SK-N-SH treated with all-trans-retinoic acid at 6 μM for 48 hours (cell line): ENCODE results near the gene HSPA2.

ENCODE experiments used
- CREB5 ChIP-seq: fragments of 250-450 bp; sonication (Bioruptor Pico); IDR thresholded peaks from 2 replicates; pipeline ENCODE4 v1.5.1; 2020; ENCODE audit warnings: low read depth, mild to moderate bottlenecking, moderate library complexity
- GLIS3 ChIP-seq: fragments of 250-450 bp; sonication (Bioruptor Pico); IDR thresholded peaks from 2 replicates; pipeline ENCODE4 v1.5.0; 2020; ENCODE audit warnings: mild to moderate bottlenecking, moderate library complexity
- PATZ1 ChIP-seq: fragments of 250-450 bp; sonication (Bioruptor Pico); IDR thresholded peaks from 2 replicates; pipeline ENCODE4 v1.8.0; 2020; ENCODE audit warnings: mild to moderate bottlenecking, moderate library complexity, borderline replicate concordance
- TCF4 ChIP-seq: fragments of 250-450 bp; sonication (Bioruptor Pico); IDR thresholded peaks from 2 replicates; pipeline ENCODE4 v1.8.0; 2021; ENCODE audit warnings: mild to moderate bottlenecking, moderate library complexity, borderline replicate concordance
- TSHZ2 ChIP-seq: fragments of 250-450 bp; sonication (Bioruptor Pico); IDR thresholded peaks from 2 replicates; pipeline ENCODE4 v1.5.0; 2020; ENCODE audit warnings: mild to moderate bottlenecking, moderate library complexity
- ZC3H10 ChIP-seq: fragments of 250-450 bp; sonication (Bioruptor Pico); IDR thresholded peaks from 2 replicates; pipeline ENCODE4 v1.5.1; 2021; ENCODE audit warnings: mild to moderate bottlenecking, moderate library complexity
- ZFP3 ChIP-seq: fragments of 250-450 bp; sonication (Bioruptor Pico); IDR thresholded peaks from 2 replicates; pipeline ENCODE4 v1.5.0; 2020; ENCODE audit warnings: mild to moderate bottlenecking, moderate library complexity
- ZNF565 ChIP-seq: fragments of 450-650 bp; formaldehyde crosslinking; conservative IDR thresholded peaks from 2 replicates; pipeline ENCODE4 v1.5.0; 2020; ENCODE audit warnings: low read depth, mild to moderate bottlenecking, moderate library complexity
- ZNF70 ChIP-seq: fragments of 450-650 bp; formaldehyde crosslinking; IDR thresholded peaks from 2 replicates; pipeline ENCODE4 v1.5.0; 2020; ENCODE audit warnings: mild to moderate bottlenecking, moderate library complexity

- TF ChIP-seq TSHZ2 (CRISPR knock-in tag): no peak
- no peak for TF ChIP-seq PATZ1
- TF ChIP-seq ZC3H10 (CRISPR knock-in tag): no peak
- no peak for TF ChIP-seq ZFP3
- no peak for TF ChIP-seq ZNF565 (CRISPR knock-in tag)
- no peak for TF ChIP-seq ZNF70 (CRISPR knock-in tag)
- no peak for TF ChIP-seq CREB5 (CRISPR knock-in tag)
- no peak for TF ChIP-seq GLIS3 (CRISPR knock-in tag)
- TF ChIP-seq TCF4 (CRISPR knock-in tag): no peak
These were observed 36.7 kb downstream of the HSPA2 start for GRCh38 chr14:64577211-64577610.
